ENCODE results near the gene KMT2C.

The KMT2C gene

DNA sequence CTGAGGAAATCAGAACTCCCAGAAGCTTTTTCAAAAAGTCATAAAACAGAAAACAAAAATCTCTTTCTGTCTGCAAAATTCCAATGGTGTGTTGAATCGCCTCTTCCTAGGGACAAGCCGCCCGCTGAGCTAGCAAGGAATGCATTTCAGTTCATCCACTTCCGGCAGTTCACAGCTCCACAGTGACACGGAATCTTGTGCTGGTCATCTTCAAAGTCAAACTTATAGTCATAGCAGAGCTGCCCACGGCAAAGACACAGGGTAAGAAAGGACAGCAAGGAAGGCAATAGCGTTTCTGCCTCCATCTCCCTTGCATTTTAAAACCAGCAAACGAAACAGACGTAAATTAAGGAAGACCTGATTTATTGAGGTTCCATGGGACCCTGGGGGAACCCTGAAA, 299.1 kb downstream of the KMT2C start:
- Histone ChIP-seq H3K9me3 (replicated peaks; ENCODE audit: insufficient read depth, low read length) (no peaks in the 10 kb centered on the region), H3K9me2 (replicated peaks; ENCODE audit: insufficient read depth, low read length) (no peaks in the 10 kb centered on the region), H3K4me2 (ENCODE audit: low read depth, low read length) (no peak overlapping the region), H3K27ac (ENCODE audit: low read length) (no peak overlapping the region), H3K4me1 (ENCODE audit: low read length) (no peaks in the 10 kb centered on the region), H4K20me1 (ENCODE audit: insufficient read depth, low read length) (no peaks in the 10 kb centered on the region), H3K4me3 (ENCODE audit: low read length) (no peak overlapping the region), H3K9ac (ENCODE audit: low read length) (no peak overlapping the region), H3K27me3 (replicated peaks; ENCODE audit: insufficient read depth, low read length) (no peaks in the 10 kb centered on the region), H3K36me3 (replicated peaks; ENCODE audit: insufficient read depth, low read length) (peaks cover 13% of the 10 kb centered on the region; the same call in 1 of the 2 replicates), H3K79me2 (ENCODE audit: low read length) (no peaks in the 10 kb centered on the region), H2AFZ (ENCODE audit: low read length) (no peak overlapping the region), H3F3A (ENCODE audit: insufficient read depth, low read length) (no peaks in the 10 kb centered on the region)
- DNase-seq = no peak
- no peak for TF ChIP-seq EZH2 (optimal IDR thresholded peaks at IDR 0.05; ENCODE audit: low read depth, low read length)
- TF ChIP-seq EZH2phosphoT487 (IDR thresholded peaks at IDR 0.05; ENCODE audit: low read length) = no peak

DNA sequence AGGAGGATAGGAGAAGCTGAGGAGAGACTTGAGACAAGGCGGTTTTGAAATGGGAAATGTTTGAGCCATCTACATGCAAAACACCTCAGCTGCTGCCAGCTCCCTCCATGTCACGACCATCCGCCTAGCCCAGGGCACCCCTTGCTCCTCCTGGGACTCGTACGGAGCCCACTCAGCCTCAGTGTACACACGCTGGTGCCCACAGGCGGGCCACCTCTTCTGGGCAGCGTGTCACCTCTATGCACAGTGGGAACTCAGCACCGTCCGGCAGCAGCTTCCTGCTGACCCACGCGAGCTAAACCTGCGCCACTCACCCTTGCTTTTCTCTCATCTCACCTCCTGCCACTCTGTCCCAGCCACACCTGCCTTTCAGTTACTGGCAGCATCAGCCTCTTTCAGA, 302.0 kb downstream of the KMT2C start:
- no peak for DNase-seq
- H3K4me2 ChIP-seq (ENCODE audit: low read depth, low read length) = no peak overlapping the region
- no peaks in the 10 kb centered on the region for H3K27me3 ChIP-seq (replicated peaks; ENCODE audit: insufficient read depth, low read length)
- no peak overlapping the region for H3K27ac ChIP-seq (ENCODE audit: low read length)
- H4K20me1 ChIP-seq (ENCODE audit: insufficient read depth, low read length) = no peaks in the 10 kb centered on the region
- H3K4me1 ChIP-seq (ENCODE audit: low read length) = no peaks in the 10 kb centered on the region
- H3K36me3 ChIP-seq (replicated peaks; ENCODE audit: insufficient read depth, low read length) = peaks cover 4% of the 10 kb centered on the region; the same call in 1 of the 2 replicates
- H3F3A ChIP-seq (ENCODE audit: insufficient read depth, low read length) = no peaks in the 10 kb centered on the region
- H3K9me2 ChIP-seq (replicated peaks; ENCODE audit: insufficient read depth, low read length) = no peaks in the 10 kb centered on the region
- TF ChIP-seq EZH2phosphoT487 (IDR thresholded peaks at IDR 0.05; ENCODE audit: low read length) (no peak), EZH2 (optimal IDR thresholded peaks at IDR 0.05; ENCODE audit: low read depth, low read length) (no peak)
- TF ChIP-seq, protein P1, sequence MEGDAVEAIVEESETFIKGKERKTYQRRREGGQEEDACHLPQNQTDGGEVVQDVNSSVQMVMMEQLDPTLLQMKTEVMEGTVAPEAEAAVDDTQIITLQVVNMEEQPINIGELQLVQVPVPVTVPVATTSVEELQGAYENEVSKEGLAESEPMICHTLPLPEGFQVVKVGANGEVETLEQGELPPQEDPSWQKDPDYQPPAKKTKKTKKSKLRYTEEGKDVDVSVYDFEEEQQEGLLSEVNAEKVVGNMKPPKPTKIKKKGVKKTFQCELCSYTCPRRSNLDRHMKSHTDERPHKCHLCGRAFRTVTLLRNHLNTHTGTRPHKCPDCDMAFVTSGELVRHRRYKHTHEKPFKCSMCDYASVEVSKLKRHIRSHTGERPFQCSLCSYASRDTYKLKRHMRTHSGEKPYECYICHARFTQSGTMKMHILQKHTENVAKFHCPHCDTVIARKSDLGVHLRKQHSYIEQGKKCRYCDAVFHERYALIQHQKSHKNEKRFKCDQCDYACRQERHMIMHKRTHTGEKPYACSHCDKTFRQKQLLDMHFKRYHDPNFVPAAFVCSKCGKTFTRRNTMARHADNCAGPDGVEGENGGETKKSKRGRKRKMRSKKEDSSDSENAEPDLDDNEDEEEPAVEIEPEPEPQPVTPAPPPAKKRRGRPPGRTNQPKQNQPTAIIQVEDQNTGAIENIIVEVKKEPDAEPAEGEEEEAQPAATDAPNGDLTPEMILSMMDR (IDR thresholded peaks at IDR 0.05; ENCODE audit: low read length) = no peak
- no peak overlapping the region for H3K9ac ChIP-seq (ENCODE audit: low read length)
- H3K4me3 ChIP-seq (ENCODE audit: low read length) = no peak overlapping the region
- no peaks in the 10 kb centered on the region for H3K79me2 ChIP-seq (ENCODE audit: low read length)
- H2AFZ ChIP-seq (ENCODE audit: low read length) = no peak overlapping the region
- H3K9me3 ChIP-seq (replicated peaks; ENCODE audit: insufficient read depth, low read length) = no peaks in the 10 kb centered on the region

DNA sequence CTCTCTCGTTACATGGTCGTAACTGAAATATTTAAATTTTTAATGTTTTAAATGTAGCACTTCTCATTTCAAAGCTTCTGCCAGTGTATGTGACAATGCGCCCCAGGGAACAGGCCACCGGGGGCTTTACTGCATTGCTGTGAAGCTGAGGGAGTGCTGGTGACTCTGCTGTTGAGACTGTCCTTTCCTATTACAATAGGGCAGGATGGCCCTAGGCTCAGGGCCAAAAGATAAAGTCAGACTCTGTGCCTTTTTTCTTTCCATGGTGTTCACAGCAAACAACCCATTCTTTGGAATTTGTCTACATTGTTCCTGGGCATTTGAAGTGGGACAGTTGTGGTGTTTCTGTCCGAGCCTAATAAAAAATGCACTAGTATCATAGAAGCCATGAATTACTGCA, 303.0 kb downstream of the KMT2C start:
- no peak for DNase-seq
- no peak for TF ChIP-seq EZH2 (optimal IDR thresholded peaks at IDR 0.05; ENCODE audit: low read depth, low read length)
- TF ChIP-seq, protein P1 (IDR thresholded peaks at IDR 0.05; ENCODE audit: low read length) = no peak
- TF ChIP-seq EZH2phosphoT487 (IDR thresholded peaks at IDR 0.05; ENCODE audit: low read length) = no peak
- Histone ChIP-seq H2AFZ (ENCODE audit: low read length) (no peak overlapping the region), H3K36me3 (replicated peaks; ENCODE audit: insufficient read depth, low read length) (no peaks in the 10 kb centered on the region; the same call in 1 of the 2 replicates), H3K4me3 (ENCODE audit: low read length) (no peak overlapping the region), H3K9ac (ENCODE audit: low read length) (no peak overlapping the region), H3K4me2 (ENCODE audit: low read depth, low read length) (no peak overlapping the region), H3F3A (ENCODE audit: insufficient read depth, low read length) (no peaks in the 10 kb centered on the region), H4K20me1 (ENCODE audit: insufficient read depth, low read length) (no peaks in the 10 kb centered on the region), H3K9me2 (replicated peaks; ENCODE audit: insufficient read depth, low read length) (no peaks in the 10 kb centered on the region), H3K9me3 (replicated peaks; ENCODE audit: insufficient read depth, low read length) (no peaks in the 10 kb centered on the region), H3K79me2 (ENCODE audit: low read length) (no peaks in the 10 kb centered on the region), H3K4me1 (ENCODE audit: low read length) (no peaks in the 10 kb centered on the region), H3K27ac (ENCODE audit: low read length) (no peak overlapping the region), H3K27me3 (replicated peaks; ENCODE audit: insufficient read depth, low read length) (no peaks in the 10 kb centered on the region)

DNA sequence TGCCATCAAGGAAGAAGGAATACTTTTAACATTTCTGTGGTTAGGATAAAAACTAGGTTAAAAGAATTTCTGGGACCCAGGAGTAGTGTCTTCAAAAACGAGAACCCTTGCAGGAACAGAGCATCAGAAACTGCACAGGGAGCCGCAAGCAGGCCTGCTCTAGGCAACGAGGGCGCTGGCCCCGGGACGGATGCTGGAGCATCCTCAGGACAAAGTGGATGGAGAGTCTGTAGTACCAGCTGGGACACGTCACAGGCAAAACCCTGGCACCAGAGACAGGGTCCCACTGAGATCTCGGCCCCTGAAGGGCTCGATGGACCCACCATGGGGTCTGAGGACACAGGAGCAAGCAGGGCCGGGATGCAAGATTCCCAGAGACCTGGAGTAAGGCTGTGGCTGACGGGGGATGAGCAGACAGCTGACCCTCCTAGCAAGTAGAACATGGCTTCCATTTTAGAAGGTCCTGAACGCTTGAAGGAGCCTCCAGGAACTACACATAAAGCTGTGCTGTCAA, 303.8 kb downstream of the KMT2C start:
- Histone ChIP-seq H3K36me3 (replicated peaks; ENCODE audit: insufficient read depth, low read length) (no peaks in the 10 kb centered on the region; the same call in 1 of the 2 replicates), H3K9me3 (replicated peaks; ENCODE audit: insufficient read depth, low read length) (no peaks in the 10 kb centered on the region), H4K20me1 (ENCODE audit: insufficient read depth, low read length) (no peaks in the 10 kb centered on the region), H3K27me3 (replicated peaks; ENCODE audit: insufficient read depth, low read length) (no peaks in the 10 kb centered on the region), H3K4me2 (ENCODE audit: low read depth, low read length) (no peak overlapping the region), H3K9me2 (replicated peaks; ENCODE audit: insufficient read depth, low read length) (no peaks in the 10 kb centered on the region), H3K4me1 (ENCODE audit: low read length) (no peaks in the 10 kb centered on the region), H3K27ac (ENCODE audit: low read length) (no peak overlapping the region), H3K4me3 (ENCODE audit: low read length) (no peak overlapping the region), H3F3A (ENCODE audit: insufficient read depth, low read length) (no peaks in the 10 kb centered on the region), H3K9ac (ENCODE audit: low read length) (no peak overlapping the region), H3K79me2 (ENCODE audit: low read length) (no peaks in the 10 kb centered on the region), H2AFZ (ENCODE audit: low read length) (no peak overlapping the region)
- no peak for DNase-seq
- TF ChIP-seq, protein P1 (IDR thresholded peaks at IDR 0.05; ENCODE audit: low read length) = no peak
- TF ChIP-seq EZH2 (optimal IDR thresholded peaks at IDR 0.05; ENCODE audit: low read depth, low read length) (no peak), EZH2phosphoT487 (IDR thresholded peaks at IDR 0.05; ENCODE audit: low read length) (no peak)
